Activated CD4-positive, alpha-beta T cell treated with anti-CD3 and anti-CD28 coated beads, Interleukin-2, Interleukin-4, amounts not matched to agents 100 ng/mL and 50 ng/mL, durations not matched to agents 16 hours and 8 hours (primary cell): ENCODE results near the gene ZBTB43.
A peak's percentile ranks its signal among the peaks of the same experiment; 100 is the strongest.

ENCODE experiments used
- DNase-seq: peaks from one replicate; pipeline ENCODE4 v3.0.0-alpha.2; 2020; ENCODE audit warnings: low spot score

ZBTB43 gene

DNA sequence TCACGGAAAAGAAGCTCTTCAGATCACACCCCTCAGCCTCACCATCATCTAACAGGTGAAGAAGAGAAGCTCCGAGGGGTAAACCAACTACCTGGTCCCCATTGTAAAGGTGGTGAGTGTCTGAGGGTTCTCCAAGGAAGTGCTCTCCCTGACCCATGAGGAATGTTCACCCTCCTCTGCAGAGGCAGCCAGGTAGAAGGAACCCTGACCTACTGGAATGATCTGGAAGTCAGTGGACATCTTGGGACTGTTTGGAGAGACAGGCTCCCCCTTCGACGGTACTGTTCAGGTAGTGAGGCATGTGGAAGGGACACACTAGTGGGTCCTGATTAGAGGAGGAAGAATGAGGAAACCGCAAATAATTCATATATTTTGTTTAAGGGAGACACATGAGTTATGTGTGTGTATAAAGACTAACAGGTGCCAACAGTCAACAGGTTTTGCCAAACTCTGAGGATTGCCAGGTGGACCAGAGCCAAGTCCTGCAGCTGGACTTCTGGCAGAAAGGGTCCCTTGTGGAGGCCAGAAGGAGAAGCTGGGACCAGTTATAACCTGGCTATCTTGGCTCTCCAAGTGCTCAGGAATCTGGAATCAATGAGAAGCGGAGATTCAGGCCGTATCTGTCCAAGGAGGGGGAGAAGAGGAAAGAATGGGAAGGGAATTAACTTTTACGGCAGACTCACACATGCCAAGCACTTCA is 52.6 kb downstream of the ZBTB43 start:
- DNase-seq = no peak

- no peak for DNase-seq
Observed at GRCh38 chr9:126859111-126859510, 54.3 kb downstream of the ZBTB43 start.

DNA sequence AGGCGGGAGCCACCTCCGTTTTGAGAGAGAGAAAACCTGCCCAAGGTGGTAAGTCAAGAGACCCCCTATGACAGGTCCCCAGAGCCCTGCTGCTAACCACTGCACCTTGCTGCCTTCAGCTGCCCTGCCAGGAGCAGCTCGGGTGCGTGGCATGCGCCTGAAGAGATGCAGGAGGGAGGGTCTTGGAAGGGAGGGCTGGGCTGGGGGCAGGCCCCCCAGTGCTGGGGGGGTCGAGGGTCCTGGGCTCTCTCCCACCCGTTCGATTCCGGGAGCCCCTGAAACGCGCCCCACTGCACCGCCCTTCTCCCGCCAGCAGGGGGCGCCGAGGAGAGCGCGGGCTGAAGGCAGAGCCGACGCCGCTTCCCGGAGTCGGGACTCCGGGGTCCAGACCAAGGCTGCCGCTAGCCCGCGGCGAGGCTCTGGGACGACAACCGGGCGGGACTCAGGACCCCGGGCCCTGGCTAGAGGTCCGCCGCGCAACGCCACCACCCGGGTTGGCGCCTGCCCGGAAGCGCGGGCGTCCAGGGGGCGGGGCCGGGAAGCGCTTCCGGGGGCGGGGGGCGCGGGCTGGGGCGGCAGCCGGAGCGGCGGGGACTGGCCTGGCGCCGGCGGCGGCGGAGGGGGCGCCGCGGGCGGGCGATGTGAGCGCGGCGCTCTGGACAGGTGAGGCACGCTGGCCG is 55.4 kb downstream of the ZBTB43 start, which contains the start of gene ZBTB34:
TSS of gene ZBTB34 (plus strand) at position 563 of the 680 bp plus-strand sequence. CDS start 18,761 bp downstream, outside the sequence.
- DNase-seq = peak; percentile 65

DNA sequence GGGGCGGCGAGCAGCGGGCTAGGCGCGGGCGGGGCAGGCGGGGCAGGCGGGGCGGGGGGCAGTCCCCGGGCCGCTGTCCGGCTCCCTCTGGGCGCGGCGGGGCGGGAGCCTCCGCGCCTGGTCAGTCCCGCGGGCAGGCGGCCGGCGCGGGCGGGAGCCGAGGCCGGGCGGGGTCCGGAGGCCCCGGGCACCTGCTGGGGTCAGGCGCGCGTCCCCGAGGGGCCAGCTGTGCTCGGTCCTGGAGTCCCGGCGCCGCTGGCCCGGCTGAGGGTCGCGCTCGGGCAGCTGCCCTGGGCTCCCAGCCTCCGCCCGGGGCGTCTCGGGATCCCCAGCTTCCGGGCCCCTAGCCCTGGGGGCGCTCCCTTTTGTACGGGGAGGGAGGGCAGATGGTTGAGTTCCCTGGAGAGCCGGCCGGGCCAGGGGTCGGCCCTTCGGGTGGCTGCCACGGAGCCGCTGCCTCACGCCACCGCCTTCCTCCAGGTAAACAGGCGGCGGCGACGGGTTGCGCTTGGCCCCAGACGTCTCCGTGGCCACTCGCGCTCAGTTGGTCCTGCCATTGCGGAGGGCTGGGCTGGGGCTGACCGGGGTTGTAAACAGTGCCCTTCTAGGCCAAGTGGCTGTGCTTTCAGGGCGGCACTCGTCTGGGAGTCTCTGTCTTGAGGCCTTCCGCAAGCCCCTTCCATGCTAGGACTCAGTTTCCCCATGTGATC is 56.1 kb downstream of the ZBTB43 start:
- DNase-seq = no peak

- DNase-seq = no peak
Observed at GRCh38 chr9:126861707-126862103, 56.9 kb downstream of the ZBTB43 start.

- DNase-seq = no peak
Observed at GRCh38 chr9:126862104-126862761, 57.4 kb downstream of the ZBTB43 start.

DNA sequence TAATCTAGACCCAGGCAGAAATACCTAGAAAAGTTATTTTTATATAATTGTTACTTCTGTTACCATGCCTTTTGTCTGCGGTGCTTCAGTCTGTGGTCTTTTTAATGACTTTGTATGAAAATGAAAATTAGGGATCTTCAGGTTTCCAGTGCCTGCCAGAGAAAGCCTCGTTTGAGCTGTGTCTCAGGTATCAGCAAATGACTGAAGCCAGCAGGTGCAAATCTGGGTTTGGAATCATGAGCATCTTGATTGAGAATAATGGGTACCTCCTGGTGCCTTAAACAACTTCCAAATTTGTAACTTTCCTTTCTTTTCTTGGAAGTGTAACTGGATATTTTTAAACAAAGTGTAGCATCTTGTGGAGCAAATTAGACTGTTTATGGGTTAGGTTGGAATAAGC is 59.9 kb downstream of the ZBTB43 start:
- no peak for DNase-seq

DNA sequence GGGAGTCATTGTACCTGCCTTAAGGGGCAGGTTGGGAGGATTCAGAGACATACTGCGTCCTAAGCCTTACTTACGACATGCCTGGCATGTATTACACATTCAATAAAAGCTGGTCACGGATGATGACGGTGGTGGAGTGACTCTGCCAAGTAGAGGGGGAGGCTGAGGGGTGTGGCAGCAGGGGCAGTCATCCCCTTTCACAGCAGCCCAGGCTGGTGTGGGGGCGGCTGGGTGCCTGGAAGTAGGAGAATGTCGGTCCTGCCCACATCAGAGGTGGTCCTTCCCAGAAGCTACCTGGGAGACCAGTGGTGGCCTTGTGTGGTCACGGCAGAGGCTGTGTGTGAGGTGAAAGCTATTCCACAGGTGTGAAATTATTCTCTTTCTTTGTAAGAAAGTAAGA is 64.5 kb downstream of the ZBTB43 start:
- DNase-seq = no peak

DNA sequence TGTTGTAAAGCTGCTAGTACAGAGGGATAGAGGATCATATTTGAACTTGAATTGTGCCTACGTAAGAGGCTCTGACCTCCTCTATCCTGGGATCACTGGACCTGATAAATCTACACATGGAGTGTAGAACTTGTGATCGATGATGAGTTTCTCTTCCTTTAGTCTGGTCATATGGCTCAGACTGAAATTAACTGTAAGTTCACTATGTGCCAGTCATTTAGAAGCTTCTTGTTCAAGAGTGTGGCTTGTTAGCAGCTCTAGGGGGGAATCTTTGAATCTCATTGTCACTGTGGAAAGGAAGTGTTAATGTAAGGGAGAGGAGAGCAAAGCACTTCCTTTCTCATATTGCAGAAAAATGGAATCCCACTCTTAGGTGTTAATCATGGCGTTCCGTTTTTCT is 67.7 kb downstream of the ZBTB43 start:
- no peak for DNase-seq

DNA sequence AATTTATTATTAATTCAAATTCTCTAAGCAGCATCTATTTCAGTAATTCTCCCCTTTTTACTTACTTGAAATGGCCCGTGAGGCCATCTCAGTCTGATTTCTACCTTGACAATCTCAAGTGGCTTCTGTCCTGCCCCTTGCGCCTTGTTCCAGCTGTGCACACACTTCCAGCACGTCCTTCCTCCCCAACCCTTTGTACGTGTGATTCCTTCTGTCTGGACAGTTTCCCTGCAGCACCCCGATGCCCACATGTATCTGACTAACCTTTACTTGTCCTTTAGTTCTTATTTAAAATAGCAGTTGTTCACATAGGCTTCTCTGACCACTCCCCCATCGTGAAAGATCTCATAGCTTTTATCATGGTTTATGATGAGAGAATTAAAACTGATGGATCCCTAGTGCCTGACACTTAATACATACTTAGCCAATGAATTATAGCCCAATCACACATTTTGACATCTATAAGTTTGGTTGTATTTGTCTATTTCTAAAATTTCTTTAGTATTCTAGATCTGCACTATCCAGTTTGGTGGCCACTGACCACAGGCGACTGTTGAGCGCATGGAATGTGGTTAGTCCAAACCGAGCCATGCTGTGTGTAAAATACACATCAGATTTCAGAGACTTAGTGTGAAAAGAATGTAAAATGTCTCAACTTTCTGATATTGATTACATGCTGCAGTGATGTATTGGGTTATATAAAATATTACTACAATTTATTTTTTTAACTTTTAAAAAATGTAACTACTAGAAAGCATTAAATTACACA is 69.9 kb downstream of the ZBTB43 start:
- DNase-seq = no peak

GRCh38 chr9:126875756-126876510 is 71.1 kb downstream of the ZBTB43 start:
- no peak for DNase-seq

DNA sequence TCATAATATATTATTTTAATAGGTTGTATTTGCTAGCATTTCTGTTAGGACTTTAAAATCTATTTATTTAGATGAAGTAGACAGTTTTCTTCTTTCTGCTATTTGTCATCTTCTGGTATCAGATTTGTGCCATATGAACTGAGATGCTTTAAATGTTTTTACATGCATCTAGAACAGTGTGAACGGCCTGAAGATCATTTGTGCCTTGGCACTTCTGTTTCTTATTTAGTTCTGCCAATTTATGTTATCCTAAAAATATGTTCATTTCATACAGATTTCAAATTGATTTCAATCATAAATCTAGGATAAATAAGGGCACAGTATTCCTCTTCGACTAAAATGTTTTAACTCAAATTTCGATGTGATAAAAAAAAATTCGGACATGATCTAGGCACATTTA is 71.7 kb downstream of the ZBTB43 start:
- no peak for DNase-seq

GRCh38 chr9:126877418-126877817 is 72.6 kb downstream of the ZBTB43 start:
- DNase-seq = no peak

DNA sequence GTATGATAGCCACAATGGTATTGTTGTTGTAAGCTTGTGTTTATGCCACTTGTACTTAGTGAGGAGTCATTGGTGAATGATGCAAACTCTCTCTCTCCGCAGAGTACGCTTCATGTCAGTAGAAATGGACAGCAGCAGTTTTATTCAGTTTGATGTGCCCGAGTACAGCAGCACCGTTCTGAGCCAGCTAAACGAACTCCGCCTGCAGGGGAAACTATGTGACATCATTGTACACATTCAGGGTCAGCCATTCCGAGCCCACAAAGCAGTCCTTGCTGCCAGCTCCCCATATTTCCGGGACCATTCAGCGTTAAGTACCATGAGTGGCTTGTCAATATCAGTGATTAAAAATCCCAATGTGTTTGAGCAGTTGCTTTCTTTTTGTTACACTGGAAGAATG is 74.4 kb downstream of the ZBTB43 start:
- DNase-seq = no peak

DNA sequence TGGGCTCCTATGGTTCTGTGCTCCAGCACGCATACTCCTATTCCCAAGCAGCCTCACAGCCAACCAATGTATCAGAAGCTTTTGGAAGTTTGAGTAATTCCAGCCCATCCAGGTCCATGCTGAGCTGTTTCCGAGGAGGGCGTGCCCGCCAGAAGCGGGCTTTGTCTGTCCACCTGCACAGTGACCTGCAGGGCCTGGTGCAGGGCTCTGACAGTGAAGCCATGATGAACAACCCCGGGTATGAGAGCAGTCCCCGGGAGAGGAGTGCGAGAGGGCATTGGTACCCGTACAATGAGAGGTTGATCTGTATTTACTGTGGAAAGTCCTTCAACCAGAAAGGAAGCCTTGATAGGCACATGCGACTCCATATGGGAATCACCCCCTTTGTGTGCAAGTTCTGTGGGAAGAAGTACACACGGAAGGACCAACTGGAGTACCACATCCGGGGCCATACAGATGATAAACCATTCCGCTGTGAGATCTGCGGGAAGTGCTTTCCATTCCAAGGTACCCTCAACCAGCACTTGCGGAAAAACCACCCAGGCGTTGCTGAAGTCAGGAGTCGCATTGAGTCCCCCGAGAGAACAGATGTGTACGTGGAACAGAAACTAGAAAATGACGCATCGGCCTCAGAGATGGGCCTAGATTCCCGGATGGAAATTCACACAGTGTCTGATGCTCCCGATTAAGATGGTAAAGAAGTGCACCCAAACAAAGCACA is 75.5 kb downstream of the ZBTB43 start:
- DNase-seq = no peak

DNA sequence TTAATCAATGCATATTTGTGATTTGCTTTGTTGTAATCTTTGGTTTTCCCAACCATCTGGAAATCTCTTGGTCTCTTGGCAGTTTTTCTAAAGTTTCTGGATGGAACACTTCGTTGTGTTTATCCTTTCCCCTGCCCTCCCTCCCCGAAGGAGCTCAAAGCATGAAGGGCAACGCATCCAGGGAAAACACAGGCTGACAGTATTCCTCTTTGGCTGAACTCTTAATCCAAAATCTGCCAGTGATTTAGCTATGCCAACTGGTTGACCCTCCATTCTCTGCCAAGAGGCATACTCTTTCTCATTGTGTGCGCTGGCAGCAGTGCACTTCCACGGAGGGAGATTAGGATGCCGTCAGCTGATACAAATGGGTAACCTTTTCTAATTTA is 76.1 kb downstream of the ZBTB43 start:
- no peak for DNase-seq

DNA sequence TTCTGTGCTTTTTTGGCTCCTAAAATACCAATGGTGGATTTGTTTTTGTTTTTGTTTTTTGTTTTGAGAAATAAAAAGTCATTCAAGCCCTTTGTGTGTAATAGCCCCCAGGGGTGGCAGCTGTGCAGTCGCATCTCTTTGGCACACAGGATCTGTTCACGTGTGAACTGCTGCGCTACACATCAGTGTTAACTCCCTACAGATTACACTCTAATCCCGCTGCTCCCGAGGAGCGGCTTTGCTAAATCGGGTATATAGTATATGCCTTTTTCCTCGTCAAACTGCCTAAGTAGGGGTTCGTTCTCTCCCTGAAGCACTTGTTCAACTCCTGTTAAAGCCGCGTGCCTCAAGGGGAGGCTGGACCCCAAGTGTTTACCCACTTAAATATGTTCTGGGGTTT is 77.9 kb downstream of the ZBTB43 start:
- DNase-seq = no peak

DNA sequence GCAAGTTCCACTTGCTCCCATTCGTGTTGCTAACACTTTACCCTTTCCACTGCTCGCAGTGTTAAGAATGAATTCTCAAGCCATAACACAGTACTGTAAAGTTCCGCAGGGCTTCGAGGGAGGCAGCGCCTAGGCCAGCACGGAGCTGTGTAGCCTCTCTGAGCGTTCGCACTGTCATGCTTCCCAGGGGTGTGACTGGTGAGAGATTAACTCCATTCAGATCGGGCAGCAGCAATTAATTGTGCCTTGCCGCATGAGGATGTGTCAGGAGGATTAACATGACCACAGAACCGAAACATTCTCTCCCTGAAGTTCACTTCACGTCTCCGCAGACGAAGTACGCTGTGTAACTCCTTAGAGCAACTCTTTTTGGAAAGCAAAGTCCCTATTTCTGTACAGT is 78.8 kb downstream of the ZBTB43 start:
- DNase-seq = no peak

GRCh38 chr9:126885131-126885641 is 80.3 kb downstream of the ZBTB43 start:
- no peak for DNase-seq
